HG03045 (cell line): ENCODE measurements around the gene MAGI3.
"Not testable (repeated sequence)": the region's sequence is repeated elsewhere in the genome, so short reads cannot be mapped to it uniquely, and the experiment has no call there.

ENCODE experiments used
- ATAC-seq: cut with Tn5 transposase; IDR thresholded peaks from one replicate; pipeline ENCODE4 v1.9.1; 2021; ENCODE audit warnings: mild to moderate bottlenecking, moderate library complexity; ENCODE audit not compliant: unreplicated experiment

Gene MAGI3

GRCh38 chr1:113678159-113678469 is 287.8 kb downstream of the MAGI3 start:
- ATAC-seq, result no peak

- no peak for ATAC-seq
Observed at GRCh38 chr1:113681596-113682337, 291.5 kb downstream of the MAGI3 start.

- ATAC-seq, result no peak
Observed at GRCh38 chr1:113683384-113684152, 293.3 kb downstream of the MAGI3 start.

- no peak for ATAC-seq
Observed at GRCh38 chr1:113684153-113684541, 293.8 kb downstream of the MAGI3 start.

- ATAC-seq, result no peak
Observed at GRCh38 chr1:113686891-113687618, 296.7 kb downstream of the MAGI3 start.

- ATAC-seq, result no peak
Observed at GRCh38 chr1:113691184-113691583, 300.9 kb downstream of the MAGI3 start.

GRCh38 chr1:113692342-113692741 is 302.0 kb downstream of the MAGI3 start:
- ATAC-seq, result no peak

- ATAC-seq, result no peak
Observed at GRCh38 chr1:113692824-113693431, 302.6 kb downstream of the MAGI3 start.

GRCh38 chr1:113694910-113695309 is 304.6 kb downstream of the MAGI3 start:
- ATAC-seq, result no peak

- no peak for ATAC-seq
Observed at GRCh38 chr1:113701429-113701828, 311.1 kb downstream of the MAGI3 start.

GRCh38 chr1:113714606-113715269 is 324.4 kb downstream of the MAGI3 start:
- no peak for ATAC-seq

- ATAC-seq, result not testable (repeated sequence)
Observed at GRCh38 chr1:113717506-113717905, 327.2 kb downstream of the MAGI3 start.

- ATAC-seq, result not testable (repeated sequence)
Observed at GRCh38 chr1:113718621-113719020, 328.3 kb downstream of the MAGI3 start.

- ATAC-seq, result no peak
Observed at GRCh38 chr1:113721010-113721409, 330.7 kb downstream of the MAGI3 start.

- ATAC-seq, result no peak
Observed at GRCh38 chr1:113732802-113733201, 342.5 kb downstream of the MAGI3 start.

- ATAC-seq, result no peak
Observed at GRCh38 chr1:113734357-113735055, 344.2 kb downstream of the MAGI3 start.
